Effector memory CD8-positive, alpha-beta T cell (primary cell): ENCODE measurements around the gene OXLD1.
A peak's percentile ranks its signal among the peaks of the same experiment; 100 is the strongest.
"Not testable (repeated sequence)": the region's sequence is repeated elsewhere in the genome, so short reads cannot be mapped to it uniquely, and the experiment has no call there.

ENCODE experiments used
- ATAC-seq: fragments of 150-1000 bp; cut with Tn5 transposase; replicated peaks from 2 replicates; pipeline ENCODE4 v1.10.0; 2021; ENCODE audit warnings: mild to moderate bottlenecking, moderate library complexity
- DNase-seq, 3 experiments: peaks; one replicate each; pipeline ENCODE4 v3.0.0; 2021
- H3K27ac Mint-ChIP-seq, 2 donors: one replicate each; pipeline ENCODE4 v1.8.0; 2022; ENCODE audit warnings: mild to moderate bottlenecking in 2 of 2, mixed read lengths in 2 of 2, moderate library complexity in 2 of 2
- H3K27me3 Mint-ChIP-seq, 2 donors: one replicate each; pipeline ENCODE4 v1.8.0; 2022; ENCODE audit warnings: mixed read lengths in 2 of 2
- H3K36me3 Mint-ChIP-seq: one replicate; pipeline ENCODE4 v1.8.0; 2022; ENCODE audit warnings: mild to moderate bottlenecking, moderate library complexity, mixed read lengths; ENCODE audit not compliant: insufficient read depth
- H3K4me1 Mint-ChIP-seq, 2 donors: one replicate each; pipeline ENCODE4 v1.8.0; 2022; ENCODE audit warnings: low read depth in 2 of 2, mixed read lengths in 2 of 2
- H3K4me3 Mint-ChIP-seq, 2 donors: one replicate each; pipeline ENCODE4 v1.8.0; 2022; ENCODE audit warnings: mild to moderate bottlenecking in 2 of 2, mixed read lengths in 2 of 2, moderate library complexity in 2 of 2
- H3K9me3 Mint-ChIP-seq, 2 donors: one replicate each; pipeline ENCODE4 v1.8.0; 2022; ENCODE audit warnings: mixed read lengths in 2 of 2

The OXLD1 gene

DNA sequence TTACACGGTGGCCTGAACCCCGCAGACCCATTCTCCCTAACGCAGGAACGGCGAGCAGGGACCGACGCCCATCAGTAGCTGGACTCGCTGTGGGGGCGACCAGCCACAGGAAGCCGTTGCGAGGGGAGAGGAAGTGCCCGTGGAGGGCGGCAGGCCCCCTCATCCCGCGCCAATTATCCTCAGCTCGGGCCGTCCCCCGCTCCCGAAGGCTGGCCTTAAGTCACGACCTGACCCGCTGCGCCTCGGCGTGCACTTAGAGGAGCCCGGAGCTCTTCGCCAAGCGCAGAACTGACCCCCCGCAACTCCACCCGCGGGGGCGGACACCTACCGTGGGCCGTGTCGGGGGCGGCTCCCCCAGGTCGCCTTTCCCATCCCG is 16.8 kb upstream of the OXLD1 start:
- H3K4me3 Mint-ChIP-seq, result peak overlapping the region; percentile 87 to 90
- H3K36me3 Mint-ChIP-seq, result peaks cover 17% of the 10 kb centered on the region
- peaks cover 26 to 28% of the 10 kb centered on the region in 2 donors for H3K4me1 Mint-ChIP-seq
- peak; percentile 11 for ATAC-seq
- H3K27ac Mint-ChIP-seq, result peak overlapping the region; percentile 87 to 91
- H3K27me3 Mint-ChIP-seq, result no peaks in the 10 kb centered on the region
- no peak for DNase-seq
- no peaks in the 10 kb centered on the region for H3K9me3 Mint-ChIP-seq

DNA sequence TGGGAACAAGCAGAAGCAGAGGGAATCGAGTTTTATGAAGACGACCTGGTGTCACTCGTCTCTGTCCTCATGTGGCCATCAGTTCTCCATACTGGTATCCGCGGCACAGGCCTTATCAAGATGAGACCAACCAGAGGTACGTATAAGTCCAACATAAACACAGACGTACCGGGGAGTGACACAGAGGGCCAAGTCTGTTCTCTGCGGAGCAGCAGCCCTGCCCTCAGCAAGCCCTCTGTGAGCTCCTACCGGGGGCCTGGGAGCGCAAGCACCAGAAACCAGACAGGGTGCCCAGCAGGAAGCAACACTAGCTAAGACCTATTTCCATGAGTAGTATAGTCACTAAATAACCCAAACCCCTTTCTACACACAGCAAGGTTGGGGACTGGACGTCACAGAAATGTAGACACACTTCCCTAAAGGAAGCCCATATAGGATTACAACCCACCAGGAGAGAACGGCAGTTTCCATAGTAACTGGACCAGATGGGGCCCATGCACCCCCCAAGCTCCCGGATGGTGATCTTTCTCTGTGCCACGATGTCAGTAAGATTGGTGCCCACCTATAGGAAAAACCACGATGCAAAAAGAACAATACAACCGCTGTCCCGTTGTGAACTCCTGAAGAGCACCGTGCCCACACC is 16.3 kb upstream of the OXLD1 start:
- H3K4me3 Mint-ChIP-seq, result peak overlapping the region; percentile 87 to 90
- no peak for DNase-seq

DNA sequence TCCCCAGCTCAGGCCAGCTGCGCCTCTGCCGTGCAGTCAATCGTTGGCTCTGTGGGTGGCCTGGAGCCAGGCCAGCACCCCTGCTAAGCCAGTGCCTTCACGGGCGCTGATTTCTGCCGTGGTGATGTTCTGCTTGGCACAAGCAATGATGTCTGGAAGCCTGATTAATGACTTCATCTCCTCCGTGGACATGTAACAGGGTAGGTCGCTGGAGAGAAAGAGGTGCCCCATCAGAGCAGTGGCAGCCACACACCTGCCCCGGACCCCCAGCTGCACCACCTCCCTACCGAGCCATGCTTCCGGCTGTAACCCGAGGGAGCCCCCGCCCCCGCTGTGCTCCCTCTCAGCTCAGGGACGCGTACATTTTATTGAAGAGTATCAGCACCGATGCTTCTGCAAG is 15.3 kb upstream of the OXLD1 start:
- Mint-ChIP-seq H3K4me1 (peaks cover 19 to 22% of the 10 kb centered on the region in 2 donors), H3K27ac (no peak overlapping the region), H3K27me3 (no peaks in the 10 kb centered on the region), H3K9me3 (no peaks in the 10 kb centered on the region), H3K36me3 (peaks cover 18% of the 10 kb centered on the region), H3K4me3 (no peak overlapping the region)
- DNase-seq, result no peak
- ATAC-seq, result no peak

More for the DNA sequence above, 16.3 kb upstream of the OXLD1 start:
- peaks cover 26 to 28% of the 10 kb centered on the region in 2 donors for H3K4me1 Mint-ChIP-seq
- no peak for ATAC-seq
- H3K27ac Mint-ChIP-seq, result peak overlapping the region in 1 of 2 donors; percentile 91
- H3K36me3 Mint-ChIP-seq, result peaks cover 17% of the 10 kb centered on the region
- no peaks in the 10 kb centered on the region for H3K27me3 Mint-ChIP-seq
- H3K9me3 Mint-ChIP-seq, result no peaks in the 10 kb centered on the region

DNA sequence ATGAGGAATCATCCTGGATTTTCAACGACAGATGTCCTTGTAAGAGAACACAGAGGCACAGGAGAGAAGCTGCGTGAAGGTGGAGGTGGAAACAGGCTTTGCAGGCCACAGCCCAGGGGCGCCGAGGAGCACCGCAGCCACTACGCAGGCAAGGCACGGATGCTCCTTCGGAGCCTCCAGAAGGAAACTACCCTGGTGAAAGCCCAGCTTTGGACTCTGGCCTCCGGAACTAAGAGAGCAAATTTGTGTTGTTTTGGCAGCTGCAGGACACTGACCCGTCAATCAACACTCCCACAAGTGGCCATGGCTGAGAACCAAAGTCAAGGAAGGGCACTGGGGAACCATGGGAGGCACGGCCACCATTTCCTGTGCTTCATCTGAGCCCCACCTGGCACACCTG is 13.7 kb upstream of the OXLD1 start:
- H3K27ac Mint-ChIP-seq, result peak overlapping the region in 1 of 2 donors; percentile 41
- H3K27me3 Mint-ChIP-seq, result no peaks in the 10 kb centered on the region
- H3K4me3 Mint-ChIP-seq, result no peak overlapping the region
- DNase-seq (no peak), ATAC-seq (no peak)
- H3K4me1 Mint-ChIP-seq, result peaks cover 22% of the 10 kb centered on the region in 2 donors
- H3K9me3 Mint-ChIP-seq, result no peaks in the 10 kb centered on the region
- peaks cover 15% of the 10 kb centered on the region for H3K36me3 Mint-ChIP-seq

DNA sequence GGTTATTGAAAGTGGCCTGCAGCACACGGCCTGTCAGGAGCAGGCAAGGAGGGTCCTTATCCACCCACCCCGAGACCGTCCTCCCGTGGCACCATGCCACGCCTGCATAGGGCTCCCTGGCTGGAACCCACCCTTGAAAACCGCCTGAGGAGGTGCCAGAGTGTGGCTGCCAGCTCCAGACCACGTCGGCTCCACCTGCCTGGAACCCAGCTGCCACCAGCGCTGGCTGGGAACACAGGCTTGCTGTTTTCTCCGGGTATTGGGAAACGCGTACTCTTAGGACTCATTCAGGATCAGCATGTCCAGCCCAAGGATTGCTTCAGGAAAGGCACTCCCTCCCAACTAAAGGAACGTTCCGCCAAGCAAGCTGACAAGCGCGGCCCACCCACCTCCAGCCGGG is 10.5 kb upstream of the OXLD1 start:
- Mint-ChIP-seq H3K9me3 (no peaks in the 10 kb centered on the region), H3K4me3 (no peak overlapping the region), H3K4me1 (peaks cover 6 to 7% of the 10 kb centered on the region in 2 donors), H3K27ac (no peak overlapping the region), H3K27me3 (no peaks in the 10 kb centered on the region), H3K36me3 (peaks cover 27% of the 10 kb centered on the region)
- no peak for DNase-seq
- no peak for ATAC-seq

DNA sequence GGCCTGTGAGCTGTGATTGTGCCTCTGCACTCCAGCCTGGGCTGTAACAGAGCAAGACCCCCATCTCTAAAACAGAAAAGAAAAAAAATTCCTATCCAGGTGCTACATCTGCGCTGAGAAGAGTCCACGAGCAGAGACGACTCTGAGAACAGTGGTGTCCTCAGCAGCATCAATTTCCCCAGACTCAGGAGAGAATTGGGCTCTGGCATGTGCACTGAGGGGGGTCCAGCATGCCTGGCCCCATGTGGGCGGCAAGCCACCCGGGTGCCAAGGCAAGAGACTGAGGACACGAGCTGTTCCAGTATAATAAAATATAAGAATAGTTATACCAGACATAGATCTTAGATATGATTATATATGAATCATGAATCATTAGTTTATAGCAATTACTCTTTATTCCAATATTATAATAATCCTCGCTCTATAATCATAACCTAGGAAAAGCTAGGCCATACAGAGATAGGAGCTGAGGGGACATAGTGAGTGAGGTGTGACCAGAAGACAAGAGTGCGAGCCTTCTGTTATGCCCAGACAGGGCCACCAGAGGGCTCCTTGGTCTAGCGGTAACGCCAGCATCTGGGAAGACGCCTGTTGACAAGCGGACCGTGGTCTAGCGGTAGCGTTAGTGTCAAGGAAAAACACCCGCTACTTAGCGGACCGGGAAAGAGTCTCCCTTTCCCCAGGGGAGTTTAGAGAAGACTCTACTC is 9.3 kb upstream of the OXLD1 start:
- DNase-seq, result peak in 2 of 3 experiments; percentile 16 to 25
- not testable (repeated sequence) for H3K27ac Mint-ChIP-seq, ATAC-seq, H3K9me3 Mint-ChIP-seq, H3K4me3 Mint-ChIP-seq, H3K27me3 Mint-ChIP-seq, H3K4me1 Mint-ChIP-seq
- H3K36me3 Mint-ChIP-seq, result peaks cover 36% of the 10 kb centered on the region

DNA sequence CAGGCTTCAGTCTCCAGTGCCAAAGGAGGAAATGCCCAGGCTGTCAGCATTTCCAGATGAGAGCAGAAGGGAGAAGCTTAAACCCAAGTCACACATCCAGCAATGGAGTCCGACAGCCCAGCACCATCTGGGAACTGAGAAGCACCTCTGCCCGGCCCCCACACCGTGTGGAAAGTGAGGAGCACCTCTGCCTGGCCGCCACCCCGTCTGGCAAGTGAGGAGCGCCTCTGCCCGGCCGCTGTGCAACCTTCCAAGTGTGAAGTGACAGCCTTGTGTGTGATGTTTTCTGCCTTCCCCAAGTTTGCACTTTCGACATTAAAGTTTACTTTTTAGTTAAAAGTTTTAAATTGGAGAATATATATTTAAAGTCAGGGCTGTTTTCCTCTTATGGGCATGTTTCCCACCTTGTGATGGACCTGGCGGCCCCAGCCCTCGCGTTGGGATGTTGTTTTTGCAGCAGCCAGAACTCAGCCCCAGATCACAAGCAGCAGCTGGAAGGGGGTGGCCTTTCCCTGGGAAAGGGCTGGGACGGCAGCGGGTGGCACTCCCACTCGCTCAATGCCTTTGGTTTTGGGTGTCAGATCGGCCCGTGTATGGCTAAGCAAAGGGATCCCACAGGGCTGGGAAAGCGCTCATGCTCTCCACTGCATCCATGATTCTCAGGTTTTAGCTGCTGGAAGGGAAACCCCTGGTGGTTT is 7.3 kb upstream of the OXLD1 start:
- DNase-seq, result no peak
- peaks cover 6 to 7% of the 10 kb centered on the region in 2 donors for H3K4me1 Mint-ChIP-seq
- no peaks in the 10 kb centered on the region for H3K27me3 Mint-ChIP-seq
- no peak for ATAC-seq
- H3K4me3 Mint-ChIP-seq, result no peak overlapping the region
- no peaks in the 10 kb centered on the region for H3K9me3 Mint-ChIP-seq
- no peak overlapping the region for H3K27ac Mint-ChIP-seq
- peaks cover 41% of the 10 kb centered on the region for H3K36me3 Mint-ChIP-seq

DNA sequence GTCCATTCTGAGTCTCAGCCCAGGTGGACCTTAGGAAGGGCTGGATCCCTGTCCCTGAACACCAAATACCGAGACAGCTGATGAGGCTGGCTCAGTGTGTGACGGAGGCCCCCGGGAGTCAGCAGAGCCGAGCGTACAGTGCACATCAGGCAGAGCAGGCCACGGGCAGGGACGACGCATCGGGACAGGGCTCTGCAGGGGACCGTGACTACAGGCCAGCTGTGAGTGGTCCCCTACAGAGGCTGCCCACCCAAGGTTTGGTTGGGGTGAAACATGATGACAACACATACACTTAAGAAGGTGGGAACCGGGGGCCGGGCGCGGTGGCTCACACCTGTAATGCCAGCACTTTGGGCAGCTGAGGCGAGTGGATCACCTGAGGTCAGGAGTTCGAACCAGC is 6.5 kb upstream of the OXLD1 start:
- no peaks in the 10 kb centered on the region for H3K27me3 Mint-ChIP-seq
- peaks cover 43% of the 10 kb centered on the region for H3K36me3 Mint-ChIP-seq
- no peak for ATAC-seq
- no peaks in the 10 kb centered on the region for H3K9me3 Mint-ChIP-seq
- DNase-seq, result no peak
- H3K4me3 Mint-ChIP-seq, result no peak overlapping the region
- H3K4me1 Mint-ChIP-seq, result peaks cover 7 to 12% of the 10 kb centered on the region in 2 donors
- H3K27ac Mint-ChIP-seq, result no peak overlapping the region

DNA sequence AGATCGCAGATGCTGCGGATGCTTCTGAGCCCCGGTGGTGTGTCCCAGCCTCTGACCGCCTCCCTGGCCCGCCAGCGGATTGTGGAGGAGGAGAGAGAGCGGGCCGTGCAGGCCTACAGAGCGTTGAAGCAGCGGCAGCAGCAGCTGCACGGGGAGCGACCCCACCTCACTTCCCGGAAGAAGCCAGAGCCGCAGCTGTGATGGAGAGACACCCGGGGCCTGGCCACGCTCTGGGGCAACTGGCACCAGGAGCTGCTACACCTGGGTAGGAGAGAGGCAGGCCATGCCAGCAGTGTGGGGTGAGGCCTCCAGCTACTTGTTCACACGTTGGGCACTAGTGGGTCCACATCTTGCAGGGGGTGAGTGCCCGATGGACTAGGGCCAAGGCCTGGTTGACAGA is 6.1 kb upstream of the OXLD1 start:
- no peak overlapping the region for H3K27ac Mint-ChIP-seq
- H3K4me3 Mint-ChIP-seq, result no peak overlapping the region
- DNase-seq, result no peak
- H3K27me3 Mint-ChIP-seq, result no peaks in the 10 kb centered on the region
- H3K36me3 Mint-ChIP-seq, result peaks cover 44% of the 10 kb centered on the region
- peaks cover 12 to 16% of the 10 kb centered on the region in 2 donors for H3K4me1 Mint-ChIP-seq
- no peaks in the 10 kb centered on the region for H3K9me3 Mint-ChIP-seq
- no peak for ATAC-seq

DNA sequence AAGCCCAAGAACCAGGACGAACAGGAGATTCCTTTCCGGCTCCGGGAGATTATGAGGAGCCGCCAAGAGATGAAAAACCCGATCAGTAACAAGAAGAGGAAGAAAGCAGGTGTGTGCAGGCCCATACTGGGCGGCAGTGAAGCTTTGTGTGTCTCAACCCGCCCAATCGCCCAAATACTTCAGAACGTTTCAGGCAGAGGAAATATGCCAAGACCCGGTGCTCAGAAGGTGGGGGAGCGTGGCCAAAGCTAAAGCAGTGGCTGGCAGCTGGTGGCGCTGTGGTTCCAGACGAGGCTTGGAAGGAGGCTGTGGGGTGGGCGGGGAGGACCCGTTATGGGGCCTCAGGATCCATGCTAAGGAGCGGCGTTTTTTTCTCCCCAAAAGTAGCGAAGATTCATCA is 1.3 kb upstream of the OXLD1 start:
- H3K4me1 Mint-ChIP-seq, result peaks cover 18 to 21% of the 10 kb centered on the region in 2 donors
- H3K27ac Mint-ChIP-seq, result peak overlapping the region; percentile 86 to 91
- H3K4me3 Mint-ChIP-seq, result peak overlapping the region; percentile 92 to 94

DNA sequence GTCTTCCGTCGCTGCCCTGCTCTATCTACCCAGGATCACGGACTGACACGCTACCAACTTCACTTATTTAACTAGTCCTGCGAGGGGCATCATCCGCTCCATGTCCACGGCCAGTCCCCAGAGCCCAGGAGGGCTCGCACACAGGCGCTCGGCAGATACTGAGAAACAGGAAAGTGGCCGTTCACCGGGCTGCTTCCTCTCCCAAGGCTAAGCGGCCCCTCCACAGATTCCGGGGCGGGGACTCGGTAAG is 388 bp downstream of the OXLD1 start:
- Mint-ChIP-seq H3K4me3 (peak overlapping the region; percentile 92 to 94), H3K4me1 (peaks cover 18 to 21% of the 10 kb centered on the region in 2 donors), H3K27me3 (no peaks in the 10 kb centered on the region), H3K27ac (peak overlapping the region; percentile 86 to 91), H3K36me3 (peaks cover 38% of the 10 kb centered on the region), H3K9me3 (no peaks in the 10 kb centered on the region)
- DNase-seq (peak in 1 of 3 experiments; percentile 18), ATAC-seq (peak; percentile 25)

More for the DNA sequence above, 1.3 kb upstream of the OXLD1 start:
- DNase-seq (no peak), ATAC-seq (no peak)
- Mint-ChIP-seq H3K9me3 (no peaks in the 10 kb centered on the region), H3K36me3 (peaks cover 50% of the 10 kb centered on the region), H3K27me3 (no peaks in the 10 kb centered on the region)

DNA sequence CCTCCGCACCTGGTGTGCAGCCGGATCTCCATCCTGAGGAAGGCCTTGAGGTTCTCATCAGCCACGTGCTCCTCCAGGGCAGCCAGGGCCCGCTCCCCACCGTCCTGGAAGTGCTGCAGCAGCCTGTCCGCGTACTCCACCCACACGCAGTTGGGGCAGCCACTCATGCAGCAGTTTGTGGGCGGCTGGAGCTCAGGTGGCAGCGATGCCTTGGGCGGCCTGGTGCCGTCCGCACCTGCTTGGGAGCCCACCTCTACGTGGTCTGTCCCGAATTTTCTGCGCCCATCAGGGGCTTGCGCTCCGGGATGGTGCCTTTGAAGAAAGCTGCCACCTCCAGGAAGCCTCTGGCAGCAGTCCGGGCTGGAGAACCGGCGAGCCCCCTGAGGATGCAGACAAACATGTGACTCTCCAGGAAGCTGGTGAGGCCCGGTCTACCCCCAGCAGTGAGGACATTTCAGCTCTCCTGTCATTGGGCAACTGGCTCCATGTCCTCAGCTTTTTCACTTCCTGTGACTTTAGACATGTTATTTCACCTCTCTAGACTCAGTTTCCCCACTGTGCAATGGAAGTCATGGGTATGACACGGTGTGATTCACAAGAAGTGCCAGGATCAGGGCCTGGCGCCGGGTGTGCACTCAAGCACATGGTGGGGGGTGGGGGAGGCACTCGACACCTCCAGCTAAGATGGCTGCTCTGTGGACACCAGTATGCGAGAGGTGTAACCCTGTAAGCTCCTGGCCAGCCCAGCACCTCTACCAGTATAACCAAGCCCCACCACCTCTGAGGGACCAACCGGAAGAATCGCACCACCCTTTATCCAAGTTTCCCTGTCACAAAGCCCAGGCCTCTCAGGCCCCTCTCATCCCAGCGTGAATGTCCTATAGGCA is 957 bp downstream of the OXLD1 start:
- H3K36me3 Mint-ChIP-seq, result peaks cover 34% of the 10 kb centered on the region
- peak; percentile 26 for ATAC-seq
- no peaks in the 10 kb centered on the region for H3K27me3 Mint-ChIP-seq

DNA sequence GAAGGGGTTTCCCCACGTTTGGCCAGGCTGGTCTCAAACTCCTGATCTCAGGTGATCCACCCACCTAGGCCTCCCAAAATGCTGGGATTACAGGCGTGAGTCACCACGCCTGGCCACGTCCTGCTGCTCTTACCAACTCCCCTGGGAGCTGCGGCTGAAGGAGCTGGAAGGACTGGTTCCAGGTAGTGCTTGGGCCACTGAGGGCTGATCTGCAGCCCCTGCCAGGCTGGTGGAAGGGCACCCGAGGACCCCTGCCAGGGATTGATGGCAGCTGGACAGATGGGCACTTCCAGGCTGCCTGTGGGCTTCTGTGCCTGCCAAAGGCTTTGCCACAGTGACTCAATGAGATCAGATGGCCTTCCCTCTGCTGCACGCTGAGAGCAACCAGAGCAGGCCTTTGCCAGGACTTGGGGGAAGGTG is 2.3 kb downstream of the OXLD1 start:
- Mint-ChIP-seq H3K4me3 (peak overlapping the region in 1 of 2 donors; percentile 6), H3K27me3 (no peaks in the 10 kb centered on the region), H3K9me3 (no peaks in the 10 kb centered on the region), H3K27ac (no peak overlapping the region), H3K4me1 (peaks cover 18 to 21% of the 10 kb centered on the region in 2 donors), H3K36me3 (peaks cover 26% of the 10 kb centered on the region)
- no peak for DNase-seq
- no peak for ATAC-seq

More for the DNA sequence above, 957 bp downstream of the OXLD1 start:
- DNase-seq, result peak in 2 of 3 experiments; percentile 15 to 23
- peak overlapping the region; percentile 86 to 91 for H3K27ac Mint-ChIP-seq
- peaks cover 18 to 21% of the 10 kb centered on the region in 2 donors for H3K4me1 Mint-ChIP-seq
- no peaks in the 10 kb centered on the region for H3K9me3 Mint-ChIP-seq
- H3K4me3 Mint-ChIP-seq, result peak overlapping the region; percentile 92 to 94
